AG09309 (cell line): ENCODE results near the gene HSPH1.

Source experiments
- DNase-seq: peaks from one replicate; pipeline ENCODE4 v3.0.0-alpha.2; 2010; ENCODE audit warnings: low read depth
- H3K4me3 ChIP-seq: 2 replicates; pipeline ENCODE4 v1.5.1; 2011; ENCODE audit warnings: mild to moderate bottlenecking, low read depth, low read length, moderate library complexity; ENCODE audit not compliant: control insufficient read depth
- CTCF ChIP-seq: IDR thresholded peaks from 2 replicates; pipeline ENCODE4 v1.5.1; 2011; ENCODE audit warnings: mild to moderate bottlenecking, low read depth, low read length, inconsistent platforms; ENCODE audit not compliant: insufficient read depth, control insufficient read depth; ENCODE audit errors: missing control alignments

The HSPH1 gene

GRCh38 chr13:31094331-31095015 lies 67.2 kb downstream of the HSPH1 start:
- TF ChIP-seq CTCF = no peak
- H3K4me3 ChIP-seq = no peak overlapping the region
- DNase-seq = no peak

- no peak overlapping the region for H3K4me3 ChIP-seq
- no peak for TF ChIP-seq CTCF
- no peak for DNase-seq
These were observed 68.4 kb downstream of the HSPH1 start for GRCh38 chr13:31093145-31093885.

- H3K4me3 ChIP-seq = no peak overlapping the region
- TF ChIP-seq CTCF = no peak
- DNase-seq = no peak
These were observed 69.1 kb downstream of the HSPH1 start for GRCh38 chr13:31092646-31093045.

- no peak for TF ChIP-seq CTCF
- H3K4me3 ChIP-seq = no peak overlapping the region
- no peak for DNase-seq
These were observed 70.6 kb downstream of the HSPH1 start for GRCh38 chr13:31090961-31091624.

GRCh38 chr13:31090096-31090495 lies 71.6 kb downstream of the HSPH1 start:
- TF ChIP-seq CTCF = no peak
- no peak for DNase-seq
- H3K4me3 ChIP-seq = no peak overlapping the region

- no peak overlapping the region for H3K4me3 ChIP-seq
- no peak for TF ChIP-seq CTCF
- no peak for DNase-seq
These were observed 72.1 kb downstream of the HSPH1 start for GRCh38 chr13:31089649-31090048.
